IMR-90 (cell line): ENCODE results near the gene RERE. TPM values are rescaled to one million over a fixed set of nuclear protein-coding genes. Genes with fewer than 3 reads are reported as not detected.
A peak's percentile ranks its signal among the peaks of the same experiment; 100 is the strongest.
"Not testable (repeated sequence)": the region's sequence is repeated elsewhere in the genome, so short reads cannot be mapped to it uniquely, and the experiment has no call there.

ENCODE experiments used
- ATAC-seq: fragments of 200-7000 bp; cut with Tn5 transposase; 2 replicates; pipeline ENCODE4 v1.9.1; 2020; ENCODE audit warnings: low read depth, mild to moderate bottlenecking, moderate library complexity
- BruUV-seq: library from RNA; stranded (reverse); fragments of 400-500 nt; replicated peaks from 2 replicates; lab custom pipeline; 2021; lab: Mats Ljungman, UMichigan
- CTCF ChIA-PET: fragments of 300-600 bp; formaldehyde crosslinking; extraction: SDS; loops from one replicate; lab custom pipeline; 2021; ENCODE audit warnings: antibody characterized with exemption; lab: Yijun Ruan, JAX
- POLR2A ChIA-PET: fragments of 300-600 bp; sonication (Branson Sonifier 250); formaldehyde crosslinking; loops from one replicate; lab custom pipeline; 2022; ENCODE audit warnings: antibody characterized with exemption; ENCODE audit not compliant: unreplicated experiment; lab: Charles Lee
- DNase-seq: peaks from one replicate; pipeline ENCODE4 v3.0.0; 2013
- H2AFZ ChIP-seq: replicated peaks from 2 replicates; pipeline ENCODE3; 2013; ENCODE audit warnings: low read length, mild to moderate bottlenecking; ENCODE audit not compliant: poor library complexity
- H2AK5ac ChIP-seq: 2 replicates; pipeline ENCODE4 v1.6.1; 2013; ENCODE audit warnings: low read depth, low read length, inconsistent platforms
- H2AK9ac ChIP-seq: replicated peaks from 2 replicates; pipeline ENCODE3; 2013; ENCODE audit warnings: mild to moderate bottlenecking, low read depth, low read length, moderate library complexity; ENCODE audit not compliant: poor library complexity
- H2BK120ac ChIP-seq: 2 replicates; pipeline ENCODE4 v1.6.1; 2013; ENCODE audit warnings: low read depth, low read length, inconsistent platforms
- H2BK15ac ChIP-seq: 3 replicates; pipeline ENCODE4 v1.6.1; 2013; ENCODE audit warnings: low read depth, low read length, inconsistent platforms
- H2BK20ac ChIP-seq: 2 replicates; pipeline ENCODE4 v1.6.1; 2013; ENCODE audit warnings: low read depth, mild to moderate bottlenecking, inconsistent platforms, low read length, moderate library complexity
- H2BK5ac ChIP-seq: 2 replicates; pipeline ENCODE4 v1.6.1; 2013; ENCODE audit warnings: mild to moderate bottlenecking, low read depth, low read length, inconsistent platforms; ENCODE audit not compliant: poor library complexity, severe bottlenecking
- H3K14ac ChIP-seq: replicated peaks from 2 replicates; pipeline ENCODE4 v1.6.1; 2013; ENCODE audit warnings: low read depth, low read length, inconsistent platforms
- H3K18ac ChIP-seq: 2 replicates; pipeline ENCODE4 v1.6.1; 2013; ENCODE audit warnings: low read depth, low read length, control low read depth
- H3K23ac ChIP-seq: 2 replicates; pipeline ENCODE4 v1.6.1; 2013; ENCODE audit warnings: low read depth, low read length, inconsistent platforms
- H3K27ac ChIP-seq: 2 replicates; pipeline ENCODE4 v1.5.1; 2013; ENCODE audit warnings: mild to moderate bottlenecking, control low read depth, low read length; ENCODE audit not compliant: insufficient read depth
- H3K27me3 ChIP-seq: 2 replicates; pipeline ENCODE4 v1.6.1; 2013; ENCODE audit warnings: low read length; ENCODE audit not compliant: control insufficient read depth, insufficient read depth
- H3K36me3 ChIP-seq: 2 replicates; pipeline ENCODE4 v1.6.1; 2013; ENCODE audit warnings: low read length, mixed read lengths; ENCODE audit not compliant: control insufficient read depth, insufficient read depth
- H3K4ac ChIP-seq: 2 replicates; pipeline ENCODE4 v1.6.1; 2013; ENCODE audit warnings: low read depth, low read length, inconsistent platforms
- H3K4me1 ChIP-seq: 2 replicates; pipeline ENCODE4 v1.6.1; 2013; ENCODE audit warnings: low read length, mixed read lengths; ENCODE audit not compliant: control insufficient read depth, insufficient read depth
- H3K4me2 ChIP-seq: 2 replicates; pipeline ENCODE4 v1.6.1; 2013; ENCODE audit warnings: low read depth, mild to moderate bottlenecking, control low read depth, low read length, moderate library complexity
- H3K4me3 ChIP-seq: 2 replicates; pipeline ENCODE4 v1.5.1; 2013; ENCODE audit warnings: low read depth, mild to moderate bottlenecking, control low read depth, low read length, moderate library complexity; ENCODE audit not compliant: insufficient read depth
- H3K56ac ChIP-seq: 2 replicates; pipeline ENCODE4 v1.6.1; 2013; ENCODE audit warnings: low read length, inconsistent platforms; ENCODE audit not compliant: insufficient read depth; ENCODE audit errors: extremely low read depth
- H3K79me1 ChIP-seq, 2 experiments: 2 replicates each; pipeline ENCODE4 v1.6.1; 2013; ENCODE audit warnings: low read length in 2 of 2, inconsistent platforms in 1 of 2, low read depth in 1 of 2
- H3K9ac ChIP-seq: 2 replicates; pipeline ENCODE4 v1.6.1; 2013; ENCODE audit warnings: low read depth, low read length, control low read depth
- H3K9me1 ChIP-seq: 2 replicates; pipeline ENCODE4 v1.6.1; 2013; ENCODE audit warnings: low read length, inconsistent platforms; ENCODE audit not compliant: insufficient read depth
- H3K9me3 ChIP-seq: 2 replicates; pipeline ENCODE4 v1.6.1; 2013; ENCODE audit warnings: low read length; ENCODE audit not compliant: control insufficient read depth, insufficient read depth
- H4K20me1 ChIP-seq: 2 replicates; pipeline ENCODE4 v1.6.1; 2013; ENCODE audit warnings: low read length, inconsistent platforms; ENCODE audit not compliant: insufficient read depth
- H4K5ac ChIP-seq: 2 replicates; pipeline ENCODE4 v1.6.1; 2013; ENCODE audit warnings: mild to moderate bottlenecking, low read depth, low read length, control low read depth
- H4K8ac ChIP-seq, 2 experiments: 2 replicates each; pipeline ENCODE4 v1.6.1; 2013; ENCODE audit warnings: low read depth in 2 of 2, low read length in 2 of 2, control low read depth in 1 of 2, inconsistent platforms in 1 of 2
- H4K91ac ChIP-seq: 2 replicates; pipeline ENCODE4 v1.6.1; 2013; ENCODE audit warnings: low read depth, low read length, inconsistent platforms; ENCODE audit not compliant: insufficient read depth
- CEBPB ChIP-seq: IDR thresholded peaks from 2 replicates; pipeline ENCODE4 v1.6.1; 2012; ENCODE audit warnings: low read depth, low read length, improper control_type of control experiment
- WGBS, 2 experiments: methylation state at CpG; one replicate each; pipeline versions ENCODE4 v1.1.5 to v1.1.7; 2013; ENCODE audit warnings: missing lambda C conversion rate in 2 of 2; ENCODE audit not compliant: insufficient read length in 1 of 2; ENCODE audit errors: extremely low coverage in 2 of 2; 5-methylcytosine and 5-hydroxymethylcytosine counted together
- dilution Hi-C: fragments of 300-500 bp; cut with HindIII; formaldehyde crosslinking; loops from one replicate; pipeline ENCODE4 v1.14.3; 2018; ENCODE audit warnings: low sequenced_read_pairs; ENCODE audit not compliant: unreplicated experiment
- in situ Hi-C: fragments of 300-500 bp; cut with MboI; formaldehyde crosslinking; loops from 3 replicates; pipeline ENCODE4 v1.14.3; 2019; ENCODE audit warnings: low sequenced_read_pairs, inconsistent platforms, mixed read lengths
- intact Hi-C: fragments of 100-400 bp; cut with micrococcal nuclease; formaldehyde crosslinking; loops from 2 replicates; pipeline ENCODE4 v1.10.0; 2022
- polyA plus RNA-seq, 3 experiments: library from polyadenylated mRNA; depleted of rRNA; stranded (reverse); fragments of >200 nt; gene quantifications; 2 replicates each; pipeline ENCODE4 v1.2.3, GENCODE V29; 2012; ENCODE audit warnings: low replicate concordance in 1 of 3
- total RNA-seq: library from RNA; depleted of rRNA; stranded (reverse); fragments of >200 nt; gene quantifications from 2 replicates; pipeline ENCODE4 v1.2.3, GENCODE V29; 2012

The RERE gene
- total and polyA plus RNA-seq, 2 of the 4 experiments (the other 2 are of a cell fraction) = 11.5 to 25.1 TPM

- H3K4me1 ChIP-seq, H3K27ac ChIP-seq, in situ Hi-C loops, dilution Hi-C loops, H4K91ac ChIP-seq, POLR2A ChIA-PET, H2BK15ac ChIP-seq, H3K14ac ChIP-seq, intact Hi-C loops, H3K9me3 ChIP-seq, H3K4me2 ChIP-seq, CTCF ChIA-PET, H3K23ac ChIP-seq, H3K18ac ChIP-seq, H2AK5ac ChIP-seq, H3K4me3 ChIP-seq, H3K36me3 ChIP-seq, H3K9ac ChIP-seq, ATAC-seq, H4K20me1 ChIP-seq, H2BK5ac ChIP-seq, H3K4ac ChIP-seq, H2AK9ac ChIP-seq, BruUV-seq, DNase-seq, H2AFZ ChIP-seq, H4K5ac ChIP-seq, H2BK120ac ChIP-seq, H3K9me1 ChIP-seq, H4K8ac ChIP-seq, H3K27me3 ChIP-seq, H3K56ac ChIP-seq, H2BK20ac ChIP-seq: not testable (repeated sequence)
- 100% methylated on average over 1 of the region's 3 CpGs; no CpG with 5 or more reads in 1 of the 2 experiments for WGBS, 2 experiments
- 0 out of 2 replicates have a peak, but pooled peaks have one; percentile 31 for TF ChIP-seq CEBPB
- peaks cover 14 to 28% of the 10 kb centered on the region in 2 experiments for H3K79me1 ChIP-seq
Measured at GRCh38 chr1:8611634-8612515, 205.6 kb downstream of the RERE start.
